ENCODE results near the gene ARID1A.
"Not testable (repeated sequence)": the region's sequence is repeated elsewhere in the genome, so short reads cannot be mapped to it uniquely, and the experiment has no call there.

Gene ARID1A

DNA sequence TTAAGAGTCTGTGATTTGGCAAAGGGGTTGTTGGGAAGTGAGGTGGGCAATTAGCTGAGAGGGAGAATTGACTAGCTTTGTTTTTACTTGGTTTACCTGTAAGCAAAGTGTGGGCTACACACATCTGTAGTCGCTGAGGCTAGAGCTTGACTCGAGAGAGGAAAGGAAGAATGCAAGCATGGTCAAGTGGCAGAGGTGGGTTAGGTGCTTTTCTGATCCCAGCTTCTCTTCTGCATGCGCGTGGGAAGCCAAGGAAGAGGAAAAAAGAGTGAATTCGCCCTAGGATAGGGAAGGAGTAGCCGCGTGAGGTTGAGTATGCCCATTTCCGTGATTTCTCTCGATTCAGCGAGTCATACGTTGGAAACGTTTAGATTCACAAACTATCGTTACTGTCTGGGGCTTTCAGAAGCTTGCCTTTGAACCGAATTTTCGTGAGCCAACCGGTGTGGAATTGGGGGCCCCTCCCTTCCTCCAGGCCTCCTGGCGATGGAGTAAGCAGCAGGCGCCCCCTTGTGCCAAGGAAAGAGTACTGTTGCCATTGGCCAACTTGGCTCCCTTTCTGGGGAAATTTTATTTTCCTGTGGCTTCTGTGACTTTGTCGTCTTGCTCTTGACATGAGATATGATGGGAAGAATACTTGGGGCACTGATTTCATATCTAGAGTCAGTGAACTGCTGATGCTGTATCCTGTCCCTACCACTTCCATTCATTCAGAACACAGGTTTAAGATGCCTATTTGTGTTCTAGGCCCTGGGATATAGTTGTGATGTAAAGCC lies 93.2 kb downstream of the ARID1A start:
- ATAC-seq (peak; percentile 4), DNase-seq (peak; percentile 88)
- peaks cover 75% of the 10 kb centered on the region for H3K4me1 Mint-ChIP-seq
- H3K4me3 Mint-ChIP-seq = peak overlapping the region; percentile 85
- H3K36me3 Mint-ChIP-seq (ENCODE audit: low read depth) = peaks cover 18% of the 10 kb centered on the region
- H3K27ac Mint-ChIP-seq = peak overlapping the region; percentile 94
- H3K27me3 Mint-ChIP-seq = peaks cover 1% of the 10 kb centered on the region
- H3K9me3 Mint-ChIP-seq = no peaks in the 10 kb centered on the region

DNA sequence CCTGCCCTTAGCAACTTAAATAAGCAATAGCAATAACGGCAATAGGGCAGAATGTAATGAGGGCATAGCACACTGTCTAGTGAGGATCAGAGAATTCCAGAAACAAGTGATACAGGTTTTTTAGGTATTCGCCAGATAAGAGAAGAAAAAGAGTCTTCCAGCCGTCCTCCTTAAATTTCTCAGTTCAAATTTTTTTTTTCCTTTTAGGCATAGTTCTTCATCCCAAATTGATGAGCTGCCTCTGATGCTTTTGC lies 93.7 kb downstream of the ARID1A start:
- Mint-ChIP-seq H3K36me3 (ENCODE audit: low read depth) (peaks cover 24% of the 10 kb centered on the region), H3K9me3 (no peaks in the 10 kb centered on the region), H3K4me3 (peak overlapping the region; percentile 85), H3K4me1 (peaks cover 72% of the 10 kb centered on the region), H3K27ac (peak overlapping the region; percentile 94), H3K27me3 (peaks cover 1% of the 10 kb centered on the region)
- ATAC-seq (no peak), DNase-seq (no peak)

DNA sequence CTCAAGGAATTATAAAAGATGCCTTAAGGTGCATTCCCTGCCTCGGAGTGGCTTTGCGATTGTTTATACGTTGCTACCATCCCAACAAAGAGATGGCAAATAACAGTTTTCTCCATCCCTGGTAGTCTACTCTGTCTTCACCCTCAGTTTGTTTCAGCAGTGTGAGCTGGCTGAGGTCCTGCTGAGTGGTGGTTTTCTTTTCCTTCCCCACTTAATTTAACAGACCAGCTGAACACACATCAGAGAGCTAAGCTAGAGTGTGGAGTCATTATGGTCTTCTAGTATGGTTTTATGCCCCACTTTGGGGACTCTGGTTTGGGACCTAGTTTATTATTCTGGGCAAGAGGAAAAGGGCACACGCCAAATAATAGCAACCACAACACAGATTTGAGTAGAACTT lies 94.1 kb downstream of the ARID1A start:
- H3K9me3 Mint-ChIP-seq = no peaks in the 10 kb centered on the region
- peak overlapping the region; percentile 85 for H3K4me3 Mint-ChIP-seq
- peaks cover 1% of the 10 kb centered on the region for H3K27me3 Mint-ChIP-seq
- peaks cover 68% of the 10 kb centered on the region for H3K4me1 Mint-ChIP-seq
- ATAC-seq = peak; percentile 24
- H3K27ac Mint-ChIP-seq = peak overlapping the region; percentile 94
- DNase-seq = no peak
- H3K36me3 Mint-ChIP-seq (ENCODE audit: low read depth) = peaks cover 28% of the 10 kb centered on the region

DNA sequence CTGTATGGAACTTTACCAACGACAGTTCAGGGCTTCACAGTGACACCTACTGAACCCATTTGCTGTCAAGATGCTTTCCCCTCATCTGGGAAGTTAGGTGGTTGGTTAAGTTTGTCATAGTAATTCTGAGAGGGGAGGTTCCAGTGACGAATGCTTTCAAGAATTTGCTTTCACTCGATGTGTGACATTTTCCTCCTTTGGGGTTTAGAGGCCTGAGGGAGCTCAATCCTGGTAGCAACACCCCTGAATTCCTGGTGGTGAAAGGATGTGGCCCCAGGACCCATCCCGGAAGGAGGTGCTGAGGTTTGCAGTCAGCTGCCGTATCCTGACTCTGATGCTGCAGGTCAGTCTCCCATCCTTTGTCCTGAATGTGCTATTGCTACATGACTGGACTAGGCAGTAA lies 94.7 kb downstream of the ARID1A start:
- peaks cover 1% of the 10 kb centered on the region for H3K27me3 Mint-ChIP-seq
- peak overlapping the region; percentile 94 for H3K27ac Mint-ChIP-seq
- no peaks in the 10 kb centered on the region for H3K9me3 Mint-ChIP-seq
- DNase-seq = peak; percentile 41
- ATAC-seq = peak; percentile 44
- peaks cover 62% of the 10 kb centered on the region for H3K4me1 Mint-ChIP-seq
- H3K4me3 Mint-ChIP-seq = peak overlapping the region; percentile 85
- H3K36me3 Mint-ChIP-seq (ENCODE audit: low read depth) = peaks cover 31% of the 10 kb centered on the region

DNA sequence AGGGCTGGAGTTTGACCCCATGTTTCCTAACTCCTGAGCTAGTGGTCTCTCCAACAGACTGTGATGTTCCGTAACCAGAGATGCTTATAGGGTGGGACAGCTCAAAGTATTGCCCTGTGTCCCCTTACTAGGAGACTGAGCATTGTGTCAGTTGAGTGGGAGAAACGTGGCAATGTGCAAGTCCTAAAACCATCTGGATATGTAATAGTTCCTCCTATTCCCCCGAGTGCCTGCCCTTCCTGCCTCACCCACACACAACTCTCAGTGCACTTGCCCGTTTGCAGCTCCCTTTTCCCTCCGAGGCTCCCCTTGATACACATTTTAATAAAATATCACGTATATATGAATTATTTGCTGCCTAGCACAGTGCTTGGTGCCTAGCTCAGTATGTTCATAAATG lies 95.3 kb downstream of the ARID1A start:
- Mint-ChIP-seq H3K4me3 (peak overlapping the region; percentile 85), H3K9me3 (no peaks in the 10 kb centered on the region), H3K36me3 (ENCODE audit: low read depth) (peaks cover 31% of the 10 kb centered on the region), H3K27ac (peak overlapping the region; percentile 94), H3K27me3 (peaks cover 1% of the 10 kb centered on the region), H3K4me1 (peaks cover 56% of the 10 kb centered on the region)
- ATAC-seq = no peak
- DNase-seq = no peak

DNA sequence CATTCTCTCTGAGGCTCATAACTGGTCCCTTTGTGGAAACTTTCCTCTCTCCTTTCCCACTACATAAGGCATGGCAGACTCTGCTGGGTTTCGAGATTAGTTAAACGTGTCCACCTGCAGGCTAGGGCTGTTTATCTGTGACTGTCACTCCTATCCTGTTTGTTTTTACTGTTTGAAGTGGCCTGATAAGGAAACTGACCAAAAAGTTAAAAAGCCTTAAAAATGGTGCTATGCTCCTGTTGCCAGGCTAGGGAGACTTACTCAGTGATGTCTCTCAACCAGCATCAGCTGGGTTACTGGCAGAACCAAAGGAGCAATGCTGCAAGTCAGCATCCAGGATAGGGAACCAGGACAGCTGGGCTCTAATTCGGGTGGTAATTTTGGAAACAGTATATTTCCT lies 95.8 kb downstream of the ARID1A start:
- H3K36me3 Mint-ChIP-seq (ENCODE audit: low read depth) = peaks cover 36% of the 10 kb centered on the region
- ATAC-seq (no peak), DNase-seq (no peak)
- peaks cover 51% of the 10 kb centered on the region for H3K4me1 Mint-ChIP-seq
- H3K4me3 Mint-ChIP-seq = peak overlapping the region; percentile 85
- H3K9me3 Mint-ChIP-seq = no peaks in the 10 kb centered on the region
- H3K27ac Mint-ChIP-seq = peak overlapping the region; percentile 94
- H3K27me3 Mint-ChIP-seq = peaks cover 1% of the 10 kb centered on the region

DNA sequence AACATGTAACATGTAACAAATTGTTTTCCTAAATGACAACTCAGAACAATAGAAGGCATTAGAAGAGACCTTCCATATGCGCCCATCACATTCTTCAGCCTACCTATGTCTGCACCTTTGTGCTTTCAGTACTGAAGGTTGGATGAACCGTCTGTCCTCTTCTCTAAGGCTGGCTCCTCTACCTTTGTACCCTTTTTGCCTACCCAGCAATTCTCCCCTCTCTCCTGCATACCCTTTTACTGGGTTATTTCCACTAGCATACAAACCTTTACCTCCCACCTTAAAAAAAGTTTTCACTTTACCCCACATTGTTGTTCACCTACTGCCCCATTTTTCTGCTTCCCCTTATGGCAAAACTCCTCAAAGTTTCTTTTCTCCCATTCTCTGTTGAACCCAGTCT lies 97.1 kb downstream of the ARID1A start:
- no peaks in the 10 kb centered on the region for H3K27me3 Mint-ChIP-seq
- ATAC-seq (no peak), DNase-seq (no peak)
- peak overlapping the region; percentile 65 for H3K27ac Mint-ChIP-seq
- peaks cover 41% of the 10 kb centered on the region for H3K36me3 Mint-ChIP-seq (ENCODE audit: low read depth)
- peaks cover 44% of the 10 kb centered on the region for H3K4me1 Mint-ChIP-seq
- no peaks in the 10 kb centered on the region for H3K9me3 Mint-ChIP-seq
- no peak overlapping the region for H3K4me3 Mint-ChIP-seq

DNA sequence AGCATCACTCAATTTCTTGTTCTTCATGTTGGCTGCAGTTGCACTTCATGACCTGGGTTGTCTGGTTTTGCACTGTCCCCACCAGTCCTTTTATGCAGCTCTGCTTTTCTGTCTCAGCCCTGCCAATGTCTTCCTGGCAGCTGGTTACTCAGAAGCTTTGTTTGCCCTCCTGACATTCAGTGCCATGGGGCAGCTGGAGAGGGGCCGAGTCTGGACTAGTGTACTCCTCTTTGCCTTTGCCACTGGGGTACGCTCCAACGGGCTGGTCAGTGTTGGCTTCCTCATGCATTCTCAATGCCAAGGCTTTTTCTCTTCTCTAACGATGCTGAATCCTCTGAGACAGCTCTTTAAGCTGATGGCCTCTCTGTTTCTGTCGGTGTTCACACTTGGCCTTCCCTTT lies 98.6 kb downstream of the ARID1A start:
- Mint-ChIP-seq H3K36me3 (ENCODE audit: low read depth) (peaks cover 44% of the 10 kb centered on the region), H3K27ac (no peak overlapping the region), H3K4me1 (peaks cover 56% of the 10 kb centered on the region), H3K9me3 (no peaks in the 10 kb centered on the region), H3K4me3 (no peak overlapping the region), H3K27me3 (no peaks in the 10 kb centered on the region)
- ATAC-seq = no peak
- no peak for DNase-seq

DNA sequence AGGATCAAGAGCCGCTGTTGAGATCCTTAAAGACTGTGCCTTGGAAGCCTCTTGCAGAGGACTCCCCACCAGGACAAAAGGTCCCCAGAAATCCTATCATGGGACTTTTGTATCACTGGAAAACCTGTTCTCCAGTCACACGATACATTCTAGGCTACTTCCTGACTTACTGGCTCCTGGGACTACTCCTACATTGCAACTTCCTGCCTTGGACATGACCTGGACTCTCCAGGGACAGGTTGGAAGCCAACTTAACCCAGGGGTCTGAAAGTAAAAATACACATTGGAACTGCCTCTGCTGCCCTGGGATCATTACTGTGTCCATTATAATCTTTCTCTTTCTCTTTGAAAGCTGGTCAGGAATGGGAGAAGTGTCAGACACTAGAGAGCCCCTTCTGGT lies 101.8 kb downstream of the ARID1A start:
- no peaks in the 10 kb centered on the region for H3K27me3 Mint-ChIP-seq
- DNase-seq (no peak), ATAC-seq (no peak)
- H3K9me3 Mint-ChIP-seq = no peaks in the 10 kb centered on the region
- peaks cover 58% of the 10 kb centered on the region for H3K4me1 Mint-ChIP-seq
- no peak overlapping the region for H3K4me3 Mint-ChIP-seq
- peaks cover 45% of the 10 kb centered on the region for H3K36me3 Mint-ChIP-seq (ENCODE audit: low read depth)
- peak overlapping the region; percentile 64 for H3K27ac Mint-ChIP-seq

DNA sequence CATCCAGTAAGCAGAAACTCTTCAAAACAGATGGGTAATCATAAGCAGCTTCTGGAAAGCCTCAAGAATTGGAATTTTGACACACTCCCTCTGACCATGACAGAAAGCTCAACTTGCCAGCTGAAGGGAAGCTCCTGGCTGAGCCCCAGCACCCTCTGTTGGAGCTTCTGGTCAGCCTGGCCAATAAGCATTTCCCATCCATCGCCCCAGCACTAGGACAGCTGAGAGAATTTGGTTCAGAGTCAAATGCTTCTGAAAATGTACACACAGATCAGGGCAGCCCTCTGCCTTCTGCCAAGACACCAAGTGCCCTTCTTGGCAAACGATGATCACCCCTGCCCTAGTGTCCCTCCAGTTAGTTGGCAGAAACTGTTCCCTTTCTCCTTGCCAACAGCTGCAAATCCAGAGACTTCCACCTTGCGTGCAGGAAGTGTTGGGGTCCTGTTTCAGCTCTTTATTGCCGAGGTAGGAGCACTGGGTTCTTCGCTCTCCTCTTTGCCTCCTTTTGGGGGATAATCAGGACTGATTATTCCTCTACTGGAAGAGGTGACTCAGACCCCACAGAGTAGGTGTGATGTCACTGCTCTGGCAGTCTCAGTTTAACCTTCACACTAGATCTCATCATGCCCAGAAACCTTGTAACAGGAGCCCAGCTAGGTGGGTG lies 103.8 kb downstream of the ARID1A start:
- Mint-ChIP-seq H3K4me1 (peaks cover 46% of the 10 kb centered on the region), H3K27ac (peak overlapping the region; percentile 97), H3K36me3 (ENCODE audit: low read depth) (peaks cover 29% of the 10 kb centered on the region), H3K9me3 (no peaks in the 10 kb centered on the region), H3K4me3 (peak overlapping the region; percentile 72), H3K27me3 (no peaks in the 10 kb centered on the region)
- peak; percentile 25 for DNase-seq
- ATAC-seq = peak; percentile 94

DNA sequence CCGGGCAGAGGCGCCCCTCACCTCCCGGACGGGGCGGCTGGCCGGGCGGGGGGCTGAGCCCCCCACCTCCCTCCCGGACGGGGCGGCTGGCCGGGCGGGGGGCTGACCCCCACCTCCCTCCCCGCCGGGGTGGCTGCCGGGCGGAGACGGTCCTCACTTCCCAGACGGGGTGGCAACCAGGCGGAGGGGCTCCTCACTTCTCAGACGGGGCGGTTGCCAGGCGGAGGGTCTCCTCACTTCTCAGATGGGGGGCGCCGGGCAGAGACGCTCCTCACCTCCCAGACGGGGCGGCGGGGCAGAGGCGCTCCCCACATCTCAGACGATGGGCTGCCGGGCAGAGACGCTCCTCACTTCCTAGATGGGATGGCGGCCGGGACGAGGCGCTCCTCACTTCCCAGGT lies 108.1 kb downstream of the ARID1A start:
- not testable (repeated sequence) for DNase-seq; H3K36me3 Mint-ChIP-seq (ENCODE audit: low read depth); H3K27ac Mint-ChIP-seq; H3K9me3 Mint-ChIP-seq; H3K27me3 Mint-ChIP-seq; ATAC-seq; H3K4me3 Mint-ChIP-seq
- H3K4me1 Mint-ChIP-seq = peaks cover 33% of the 10 kb centered on the region

DNA sequence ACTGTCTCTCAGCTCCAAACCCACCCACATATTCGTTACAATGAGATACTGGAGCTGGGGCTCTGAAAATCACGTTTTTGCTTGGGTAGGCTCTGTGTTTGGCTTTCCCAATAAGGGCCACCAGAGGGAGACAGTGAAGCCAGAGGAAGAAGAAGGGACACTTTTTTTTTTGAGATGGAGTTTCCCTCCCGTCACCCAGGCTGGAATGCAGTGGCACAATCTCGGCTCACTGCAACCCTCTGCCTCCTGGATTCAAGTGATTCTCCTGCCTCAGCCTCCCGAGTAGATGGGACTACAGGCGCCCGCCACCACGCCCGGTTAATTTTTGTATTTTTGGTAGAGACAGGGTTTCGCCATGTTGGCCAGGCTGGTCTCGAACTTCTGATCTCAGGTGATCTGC lies 114.3 kb downstream of the ARID1A start:
- H3K36me3 Mint-ChIP-seq (ENCODE audit: low read depth); H3K27me3 Mint-ChIP-seq; H3K4me3 Mint-ChIP-seq; H3K27ac Mint-ChIP-seq; H3K9me3 Mint-ChIP-seq: not testable (repeated sequence)
- peaks cover 21% of the 10 kb centered on the region for H3K4me1 Mint-ChIP-seq
- DNase-seq = peak; percentile 76
- ATAC-seq = peak; percentile 72

DNA sequence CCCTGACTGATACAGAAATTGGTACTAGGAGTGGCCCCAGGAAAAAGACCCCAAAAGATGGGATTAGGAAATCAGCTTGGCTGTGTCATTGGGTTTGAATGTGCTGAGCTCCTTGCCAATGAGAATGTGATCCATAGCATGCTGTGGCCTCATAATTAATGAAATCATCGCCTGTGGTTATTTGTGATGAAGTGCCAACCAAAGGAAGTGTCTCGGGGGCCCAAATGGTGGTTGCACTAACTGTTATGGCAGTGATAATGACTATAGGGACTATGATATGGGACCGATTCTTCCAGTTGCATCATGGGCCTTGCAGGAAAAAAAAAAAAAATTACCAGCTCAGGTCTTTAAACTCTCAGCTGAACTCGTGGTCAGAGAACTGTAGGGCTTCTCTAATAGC lies 115.2 kb downstream of the ARID1A start:
- Mint-ChIP-seq H3K36me3 (ENCODE audit: low read depth) (no peaks in the 10 kb centered on the region), H3K9me3 (no peaks in the 10 kb centered on the region), H3K4me1 (peaks cover 21% of the 10 kb centered on the region), H3K27ac (no peak overlapping the region), H3K4me3 (no peak overlapping the region), H3K27me3 (no peaks in the 10 kb centered on the region)
- no peak for DNase-seq
- no peak for ATAC-seq

DNA sequence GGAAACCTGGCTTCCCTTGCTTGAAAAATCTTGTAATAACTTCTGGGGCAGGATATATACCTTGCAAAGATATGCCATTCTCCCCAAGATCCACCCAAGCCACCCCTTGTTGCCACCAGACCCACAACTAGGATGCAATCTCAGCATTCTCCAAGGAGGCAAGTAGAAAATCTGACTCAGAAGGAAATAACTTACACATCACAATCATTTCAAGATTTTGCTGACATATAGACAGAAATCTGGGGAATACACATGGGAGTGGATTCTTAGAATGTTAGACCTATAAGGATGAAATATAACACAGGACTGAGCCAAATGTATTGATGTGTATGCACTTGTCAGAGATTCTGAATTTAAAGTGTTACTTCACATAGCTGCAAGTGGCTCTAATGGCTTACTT lies 115.9 kb downstream of the ARID1A start:
- no peaks in the 10 kb centered on the region for H3K27me3 Mint-ChIP-seq
- H3K4me3 Mint-ChIP-seq = no peak overlapping the region
- ATAC-seq (peak; percentile 50), DNase-seq (no peak)
- no peaks in the 10 kb centered on the region for H3K9me3 Mint-ChIP-seq
- no peaks in the 10 kb centered on the region for H3K36me3 Mint-ChIP-seq (ENCODE audit: low read depth)
- peaks cover 21% of the 10 kb centered on the region for H3K4me1 Mint-ChIP-seq
- H3K27ac Mint-ChIP-seq = no peak overlapping the region

DNA sequence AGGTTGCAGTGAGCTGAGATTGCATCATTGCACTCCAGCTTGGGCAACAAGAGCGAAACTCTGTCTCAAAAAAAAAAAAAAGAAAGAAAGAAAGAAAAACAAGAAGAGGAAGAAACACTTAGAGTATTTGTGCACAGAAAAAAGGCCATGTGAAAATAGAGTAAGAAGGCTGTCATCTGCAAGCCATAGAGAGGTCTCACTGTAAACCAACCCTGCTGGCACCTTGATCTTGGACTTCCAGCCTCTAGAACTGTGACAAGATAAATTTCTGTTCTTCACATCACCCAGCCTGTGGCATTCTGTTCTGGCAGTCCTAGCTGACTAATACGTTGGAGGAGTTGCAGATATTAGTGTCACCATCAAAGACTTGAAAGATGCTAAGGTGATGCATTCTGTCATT lies 118.6 kb downstream of the ARID1A start:
- peaks cover 21% of the 10 kb centered on the region for H3K4me1 Mint-ChIP-seq
- H3K36me3 Mint-ChIP-seq (ENCODE audit: low read depth) = no peaks in the 10 kb centered on the region
- DNase-seq (no peak), ATAC-seq (no peak)
- no peak overlapping the region for H3K4me3 Mint-ChIP-seq
- no peak overlapping the region for H3K27ac Mint-ChIP-seq
- H3K9me3 Mint-ChIP-seq = no peaks in the 10 kb centered on the region
- no peaks in the 10 kb centered on the region for H3K27me3 Mint-ChIP-seq
